T-helper 2 cell treated with Interferon-gamma antibody and Interleukin-4, amounts not matched to agents 5 μg/mL and 100 μg/mL, for 36 hours (primary cell): ENCODE data around the gene PDE8B.

Experiments
- DNase-seq: peaks from one replicate; pipeline ENCODE4 v3.0.0; 2021; ENCODE audit warnings: low spot score
- H3K27ac Mint-ChIP-seq: one replicate; pipeline ENCODE4 v1.8.0; 2021; ENCODE audit warnings: mild to moderate bottlenecking, mixed read lengths
- H3K27me3 Mint-ChIP-seq: one replicate; pipeline ENCODE4 v1.8.0; 2021; ENCODE audit warnings: low read depth, mixed read lengths
- H3K36me3 Mint-ChIP-seq: one replicate; pipeline ENCODE4 v1.8.0; 2021; ENCODE audit warnings: low read depth, mixed read lengths
- H3K4me1 Mint-ChIP-seq: one replicate; pipeline ENCODE4 v1.8.0; 2021; ENCODE audit warnings: low read depth, mixed read lengths
- H3K4me3 Mint-ChIP-seq: one replicate; pipeline ENCODE4 v1.8.0; 2022; ENCODE audit warnings: mild to moderate bottlenecking, moderate library complexity, mixed read lengths
- H3K9me3 Mint-ChIP-seq: one replicate; pipeline ENCODE4 v1.8.0; 2021; ENCODE audit warnings: mixed read lengths

Gene PDE8B

GRCh38 chr5:77343165-77343564 is 132.7 kb downstream of the PDE8B start:
- no peaks in the 10 kb centered on the region for H3K36me3 Mint-ChIP-seq
- H3K4me3 Mint-ChIP-seq = no peak overlapping the region
- no peaks in the 10 kb centered on the region for H3K4me1 Mint-ChIP-seq
- H3K27me3 Mint-ChIP-seq = peaks cover 8% of the 10 kb centered on the region
- no peak overlapping the region for H3K27ac Mint-ChIP-seq
- H3K9me3 Mint-ChIP-seq = no peaks in the 10 kb centered on the region
- DNase-seq = no peak

GRCh38 chr5:77347435-77348098 is 137.1 kb downstream of the PDE8B start:
- no peaks in the 10 kb centered on the region for H3K4me1 Mint-ChIP-seq
- peaks cover 8% of the 10 kb centered on the region for H3K27me3 Mint-ChIP-seq
- H3K27ac Mint-ChIP-seq = no peak overlapping the region
- H3K4me3 Mint-ChIP-seq = no peak overlapping the region
- DNase-seq = no peak
- H3K36me3 Mint-ChIP-seq = no peaks in the 10 kb centered on the region
- H3K9me3 Mint-ChIP-seq = no peaks in the 10 kb centered on the region

DNA sequence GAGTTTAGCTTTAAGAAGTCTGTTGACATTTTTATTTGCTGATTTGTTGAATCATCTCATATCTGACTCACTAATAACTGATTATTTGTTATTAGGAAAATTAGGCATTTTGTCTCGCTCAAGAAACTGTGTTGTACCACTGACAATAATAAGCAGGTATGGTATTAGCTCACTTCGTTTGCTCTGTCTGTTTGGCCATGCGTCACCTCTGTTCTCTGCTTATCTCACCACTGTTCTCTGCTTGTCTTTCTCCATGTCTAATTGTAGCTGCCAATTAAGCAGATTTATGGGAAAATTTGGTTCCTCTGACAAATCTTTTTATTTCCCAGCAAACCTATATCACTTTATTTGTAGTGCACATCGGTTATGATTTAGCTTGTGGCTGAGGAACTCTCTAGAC is 142.8 kb downstream of the PDE8B start:
- Mint-ChIP-seq H3K36me3 (no peaks in the 10 kb centered on the region), H3K27ac (no peak overlapping the region), H3K27me3 (peaks cover 10% of the 10 kb centered on the region), H3K4me1 (peaks cover 12% of the 10 kb centered on the region), H3K9me3 (no peaks in the 10 kb centered on the region), H3K4me3 (no peak overlapping the region)
- DNase-seq = no peak

GRCh38 chr5:77354454-77354853 is 144.0 kb downstream of the PDE8B start:
- no peaks in the 10 kb centered on the region for H3K36me3 Mint-ChIP-seq
- peaks cover 15% of the 10 kb centered on the region for H3K4me1 Mint-ChIP-seq
- H3K27ac Mint-ChIP-seq = no peak overlapping the region
- no peak for DNase-seq
- H3K4me3 Mint-ChIP-seq = no peak overlapping the region
- peaks cover 12% of the 10 kb centered on the region for H3K27me3 Mint-ChIP-seq
- H3K9me3 Mint-ChIP-seq = no peaks in the 10 kb centered on the region

GRCh38 chr5:77355080-77355479 is 144.6 kb downstream of the PDE8B start:
- H3K9me3 Mint-ChIP-seq = no peaks in the 10 kb centered on the region
- no peak overlapping the region for H3K4me3 Mint-ChIP-seq
- peaks cover 15% of the 10 kb centered on the region for H3K4me1 Mint-ChIP-seq
- no peak overlapping the region for H3K27ac Mint-ChIP-seq
- H3K27me3 Mint-ChIP-seq = peaks cover 9% of the 10 kb centered on the region
- no peak for DNase-seq
- H3K36me3 Mint-ChIP-seq = no peaks in the 10 kb centered on the region

DNA sequence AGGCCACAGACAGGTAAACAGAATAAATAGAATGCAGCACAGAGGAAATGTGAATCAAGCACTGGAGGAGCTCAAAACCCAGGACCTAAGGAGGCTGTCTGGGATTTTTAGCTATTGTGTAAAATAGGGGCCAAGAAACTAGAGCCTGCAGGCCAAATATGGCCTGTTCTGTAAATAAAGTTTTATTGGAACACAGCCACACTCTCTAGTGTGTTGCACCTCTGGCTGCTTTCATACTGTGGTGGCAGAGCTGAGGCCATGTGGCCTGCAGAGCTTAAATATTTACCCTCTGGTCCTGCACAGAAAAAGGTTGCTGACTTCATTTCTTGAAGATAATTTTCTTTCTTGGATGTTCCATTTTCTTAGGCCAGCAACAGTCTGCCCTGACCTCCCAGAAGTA is 145.3 kb downstream of the PDE8B start:
- no peaks in the 10 kb centered on the region for H3K9me3 Mint-ChIP-seq
- DNase-seq = no peak
- H3K36me3 Mint-ChIP-seq = no peaks in the 10 kb centered on the region
- no peak overlapping the region for H3K4me3 Mint-ChIP-seq
- peaks cover 6% of the 10 kb centered on the region for H3K27me3 Mint-ChIP-seq
- H3K4me1 Mint-ChIP-seq = peaks cover 15% of the 10 kb centered on the region
- no peak overlapping the region for H3K27ac Mint-ChIP-seq

- Mint-ChIP-seq H3K36me3 (no peaks in the 10 kb centered on the region), H3K9me3 (no peaks in the 10 kb centered on the region), H3K4me1 (peaks cover 15% of the 10 kb centered on the region), H3K27me3 (peaks cover 6% of the 10 kb centered on the region), H3K27ac (peak overlapping the region; percentile 37), H3K4me3 (peak overlapping the region; percentile 31)
- peak; percentile 70 for DNase-seq
These were observed 146.3 kb downstream of the PDE8B start for GRCh38 chr5:77356740-77357139.

GRCh38 chr5:77358255-77359205 is 148.1 kb downstream of the PDE8B start:
- Mint-ChIP-seq H3K4me3 (no peak overlapping the region), H3K27ac (peak overlapping the region; percentile 24), H3K36me3 (no peaks in the 10 kb centered on the region), H3K9me3 (no peaks in the 10 kb centered on the region), H3K4me1 (peaks cover 15% of the 10 kb centered on the region), H3K27me3 (peaks cover 6% of the 10 kb centered on the region)
- DNase-seq = no peak

GRCh38 chr5:77359231-77359630 is 148.8 kb downstream of the PDE8B start:
- Mint-ChIP-seq H3K4me1 (peaks cover 15% of the 10 kb centered on the region), H3K9me3 (no peaks in the 10 kb centered on the region), H3K4me3 (no peak overlapping the region), H3K36me3 (no peaks in the 10 kb centered on the region), H3K27me3 (peaks cover 6% of the 10 kb centered on the region), H3K27ac (no peak overlapping the region)
- DNase-seq = no peak

GRCh38 chr5:77360381-77360780 is 149.9 kb downstream of the PDE8B start:
- peaks cover 2% of the 10 kb centered on the region for H3K27me3 Mint-ChIP-seq
- H3K36me3 Mint-ChIP-seq = no peaks in the 10 kb centered on the region
- peaks cover 15% of the 10 kb centered on the region for H3K4me1 Mint-ChIP-seq
- H3K9me3 Mint-ChIP-seq = no peaks in the 10 kb centered on the region
- no peak for DNase-seq
- no peak overlapping the region for H3K27ac Mint-ChIP-seq
- H3K4me3 Mint-ChIP-seq = no peak overlapping the region

DNA sequence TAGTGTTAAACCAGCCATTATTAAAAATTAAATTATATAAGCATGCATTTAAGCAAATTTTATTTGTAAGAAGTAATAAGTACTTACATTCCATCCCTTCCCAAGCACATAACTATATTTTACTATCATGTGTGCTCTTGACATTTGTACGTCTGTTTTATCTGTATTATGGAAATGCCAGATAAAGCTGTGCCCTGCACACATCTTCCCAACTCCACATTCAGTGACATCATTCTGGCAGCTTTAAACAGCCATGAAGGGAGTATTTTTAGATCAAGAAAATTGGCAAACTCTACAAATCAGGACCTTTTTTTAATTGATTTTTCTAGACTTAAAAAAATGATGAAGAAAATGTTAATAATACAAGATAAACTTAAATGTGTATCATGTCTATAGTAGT is 150.5 kb downstream of the PDE8B start:
- Mint-ChIP-seq H3K4me1 (peaks cover 15% of the 10 kb centered on the region), H3K27me3 (peaks cover 2% of the 10 kb centered on the region), H3K4me3 (no peak overlapping the region), H3K36me3 (no peaks in the 10 kb centered on the region), H3K27ac (no peak overlapping the region), H3K9me3 (no peaks in the 10 kb centered on the region)
- no peak for DNase-seq

DNA sequence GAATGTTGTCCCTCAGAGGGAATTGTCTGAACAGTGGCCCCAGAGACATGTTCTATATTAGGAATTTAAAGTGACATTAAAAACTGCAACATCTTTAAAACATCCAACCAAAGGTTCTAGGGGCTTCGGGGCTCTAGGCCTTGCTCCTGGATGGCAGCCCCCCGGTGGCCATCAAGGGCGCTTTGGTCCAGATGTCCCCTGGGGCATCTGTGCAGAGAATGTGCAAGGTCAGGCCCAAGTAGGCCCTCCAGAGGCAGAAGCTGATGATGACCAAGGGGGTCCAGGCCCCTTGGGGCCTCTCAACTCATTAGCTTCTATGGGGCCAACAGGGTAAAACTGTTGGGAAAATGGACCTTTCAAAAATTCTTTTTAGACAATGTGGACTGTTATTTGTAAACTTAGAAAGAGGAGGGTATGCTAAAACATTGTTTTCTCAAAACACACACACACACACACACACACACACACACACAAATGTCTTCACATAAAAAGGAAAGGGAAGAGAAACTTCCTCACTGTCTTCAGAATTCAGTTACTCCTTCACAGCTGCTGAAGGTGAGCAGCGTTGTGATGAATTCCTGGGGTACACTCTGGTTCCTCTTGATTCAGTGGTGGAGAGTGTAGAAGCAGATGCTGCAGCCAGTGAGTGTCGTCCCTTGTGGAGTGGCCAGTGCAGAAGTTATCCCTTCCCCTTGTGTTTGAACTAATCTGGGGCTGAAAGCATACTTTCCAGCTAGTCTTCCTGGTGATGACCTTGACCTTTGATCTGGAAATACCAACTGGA is 156.4 kb downstream of the PDE8B start:
- Mint-ChIP-seq H3K27me3 (no peaks in the 10 kb centered on the region), H3K4me1 (no peaks in the 10 kb centered on the region), H3K36me3 (no peaks in the 10 kb centered on the region), H3K9me3 (no peaks in the 10 kb centered on the region), H3K4me3 (no peak overlapping the region), H3K27ac (no peak overlapping the region)
- no peak for DNase-seq

- Mint-ChIP-seq H3K9me3 (no peaks in the 10 kb centered on the region), H3K27me3 (no peaks in the 10 kb centered on the region), H3K36me3 (no peaks in the 10 kb centered on the region), H3K4me1 (no peaks in the 10 kb centered on the region), H3K27ac (no peak overlapping the region), H3K4me3 (no peak overlapping the region)
- no peak for DNase-seq
These were observed 157.3 kb downstream of the PDE8B start for GRCh38 chr5:77367741-77368140.

DNA sequence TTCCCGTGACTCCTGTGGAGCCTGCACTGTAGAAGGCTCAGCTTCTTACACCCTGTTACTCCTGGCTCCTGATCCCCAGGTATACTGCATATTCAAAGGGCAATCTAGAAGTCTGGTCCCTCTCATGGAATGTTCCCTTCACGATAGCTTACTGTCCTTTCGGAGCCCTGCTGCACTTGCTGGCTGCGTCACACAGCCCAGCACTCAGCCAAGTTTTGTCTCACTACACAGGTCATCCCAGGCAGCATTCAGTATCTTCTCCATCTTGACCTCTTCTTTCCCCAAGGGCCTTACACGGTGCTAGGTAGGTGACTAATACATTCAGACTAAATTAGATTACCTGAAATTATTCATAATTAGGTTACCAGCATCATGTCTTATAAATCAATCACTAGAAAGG is 157.9 kb downstream of the PDE8B start:
- Mint-ChIP-seq H3K27ac (no peak overlapping the region), H3K4me3 (no peak overlapping the region), H3K4me1 (no peaks in the 10 kb centered on the region), H3K36me3 (no peaks in the 10 kb centered on the region), H3K27me3 (no peaks in the 10 kb centered on the region), H3K9me3 (no peaks in the 10 kb centered on the region)
- no peak for DNase-seq
